Measurements from ENCODE around the gene VWA3B. TPM values are rescaled to one million over a fixed set of nuclear protein-coding genes. Genes with fewer than 3 reads are reported as not detected.

VWA3B gene
- total RNA-seq, 2 experiments from 2014 or later: not detected

- CTCF ChIA-PET: no interaction called here
- ATAC-seq: no peak
- H3K4me3 Mint-ChIP-seq: no peak overlapping the region
- H3K36me3 Mint-ChIP-seq (ENCODE audit: low read depth): no peaks in the 10 kb centered on the region
- DNase-seq: no peak
- no peaks in the 10 kb centered on the region for H3K4me1 Mint-ChIP-seq (ENCODE audit: low read depth)
- peaks cover 12% of the 10 kb centered on the region for H3K27me3 Mint-ChIP-seq (ENCODE audit: low read depth)
- POLR2A ChIA-PET: no interaction called here
- H3K27ac Mint-ChIP-seq: no peak overlapping the region
- no peaks in the 10 kb centered on the region for H3K9me3 Mint-ChIP-seq (ENCODE audit: insufficient read depth)
These were observed 26.7 kb upstream of the VWA3B start for GRCh38 chr2:98060277-98060676.

GRCh38 chr2:98063291-98063854 is 23.6 kb upstream of the VWA3B start:
- no peaks in the 10 kb centered on the region for H3K4me1 Mint-ChIP-seq (ENCODE audit: low read depth)
- peaks cover 14% of the 10 kb centered on the region for H3K27me3 Mint-ChIP-seq (ENCODE audit: low read depth)
- ATAC-seq (no peak), DNase-seq (no peak)
- no peaks in the 10 kb centered on the region for H3K9me3 Mint-ChIP-seq (ENCODE audit: insufficient read depth)
- no peak overlapping the region for H3K4me3 Mint-ChIP-seq
- ChIA-PET CTCF (no interaction called here), POLR2A (no interaction called here)
- H3K36me3 Mint-ChIP-seq (ENCODE audit: low read depth): no peaks in the 10 kb centered on the region
- H3K27ac Mint-ChIP-seq: no peak overlapping the region

DNA sequence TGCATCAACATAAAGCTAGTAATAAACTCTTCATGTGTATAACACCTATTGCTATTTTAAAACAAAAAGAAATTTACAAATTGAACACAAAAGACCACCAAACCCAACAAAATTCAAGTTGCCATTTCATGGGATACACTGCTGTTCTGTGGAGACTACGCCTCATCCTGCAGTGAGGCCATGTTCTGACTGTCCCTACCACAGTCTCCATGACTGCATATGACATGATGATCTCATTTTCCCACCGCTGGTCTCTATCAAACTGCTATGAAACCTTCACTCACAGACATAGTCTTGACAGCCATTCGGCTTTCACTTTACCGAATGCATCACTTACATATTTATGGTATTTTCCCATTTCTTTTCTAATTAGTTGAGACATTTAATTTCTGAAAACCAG is 21.2 kb upstream of the VWA3B start:
- ATAC-seq (no peak), DNase-seq (no peak)
- H3K4me1 Mint-ChIP-seq (ENCODE audit: low read depth): no peaks in the 10 kb centered on the region
- no peaks in the 10 kb centered on the region for H3K9me3 Mint-ChIP-seq (ENCODE audit: insufficient read depth)
- CTCF ChIA-PET: no interaction called here
- POLR2A ChIA-PET: no interaction called here
- no peak overlapping the region for H3K4me3 Mint-ChIP-seq
- H3K36me3 Mint-ChIP-seq (ENCODE audit: low read depth): no peaks in the 10 kb centered on the region
- H3K27me3 Mint-ChIP-seq (ENCODE audit: low read depth): peaks cover 17% of the 10 kb centered on the region
- H3K27ac Mint-ChIP-seq: no peak overlapping the region

DNA sequence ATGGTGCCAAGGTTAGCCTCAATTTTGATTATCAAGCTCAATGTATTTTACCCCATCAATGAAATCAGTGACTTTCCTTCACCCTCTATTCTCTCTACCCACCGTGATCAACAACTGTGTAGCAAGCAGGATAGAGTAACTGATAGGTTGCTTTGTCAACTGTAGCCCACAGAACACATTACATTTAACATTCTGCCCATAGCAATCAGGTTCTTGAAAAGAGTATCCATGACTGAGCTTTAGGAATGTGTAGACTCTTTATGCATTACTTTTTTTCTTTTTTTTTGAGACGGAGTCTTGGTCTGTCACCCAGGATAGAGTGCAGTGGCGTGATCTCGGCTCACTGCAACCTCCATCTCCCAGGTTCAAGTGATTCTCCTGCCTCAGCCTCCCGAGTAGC is 19.8 kb upstream of the VWA3B start:
- CTCF ChIA-PET: no interaction called here
- Mint-ChIP-seq H3K27ac (no peak overlapping the region), H3K4me3 (no peak overlapping the region), H3K9me3 (ENCODE audit: insufficient read depth) (no peaks in the 10 kb centered on the region), H3K4me1 (ENCODE audit: low read depth) (no peaks in the 10 kb centered on the region), H3K27me3 (ENCODE audit: low read depth) (peaks cover 16% of the 10 kb centered on the region), H3K36me3 (ENCODE audit: low read depth) (no peaks in the 10 kb centered on the region)
- DNase-seq (no peak), ATAC-seq (no peak)
- POLR2A ChIA-PET: no interaction called here

DNA sequence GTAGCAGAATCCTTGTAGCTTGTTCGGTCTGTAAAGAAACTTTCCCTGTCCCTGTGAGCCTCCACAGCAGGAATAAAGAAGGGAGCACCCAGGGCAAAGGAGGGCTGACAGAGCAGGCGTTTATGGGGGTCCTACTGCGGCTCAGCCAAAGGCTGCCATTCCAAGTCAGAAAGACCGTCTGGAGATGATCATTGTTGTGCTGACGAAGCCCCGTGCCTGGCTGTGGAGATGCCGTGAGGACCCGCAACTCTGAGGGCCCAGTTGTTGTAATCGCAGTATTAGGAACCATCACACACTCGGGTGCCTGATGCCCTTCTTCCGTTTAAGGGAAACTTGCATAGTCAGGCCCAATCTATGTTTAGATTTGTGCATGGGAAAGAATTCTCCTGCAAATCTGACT is 16.9 kb upstream of the VWA3B start:
- H3K27me3 Mint-ChIP-seq (ENCODE audit: low read depth): peaks cover 10% of the 10 kb centered on the region

DNA sequence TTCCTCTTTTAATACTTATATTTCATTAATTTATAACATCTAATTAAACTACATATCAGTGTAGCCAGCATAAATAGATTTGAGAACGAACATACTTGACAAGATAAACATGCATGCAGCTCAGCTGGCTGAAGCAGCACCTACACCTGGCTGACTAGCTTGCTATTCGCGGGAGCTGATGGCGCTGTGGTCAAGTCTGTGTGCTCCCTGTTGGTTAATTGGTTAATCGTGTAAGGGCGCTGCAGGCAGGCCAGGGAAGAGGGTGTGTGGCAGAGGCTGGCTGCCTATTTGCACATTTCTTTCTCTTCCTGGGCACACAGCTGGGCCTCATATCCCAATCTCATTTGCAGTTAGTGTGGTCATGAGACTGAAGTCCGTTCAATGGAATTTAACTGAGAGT is 14.5 kb upstream of the VWA3B start:
- Mint-ChIP-seq H3K4me3 (no peak overlapping the region), H3K27me3 (ENCODE audit: low read depth) (peaks cover 8% of the 10 kb centered on the region), H3K9me3 (ENCODE audit: insufficient read depth) (peaks cover 5% of the 10 kb centered on the region), H3K27ac (no peak overlapping the region), H3K36me3 (ENCODE audit: low read depth) (no peaks in the 10 kb centered on the region), H3K4me1 (ENCODE audit: low read depth) (no peaks in the 10 kb centered on the region)
- ChIA-PET CTCF (no interaction called here), POLR2A (no interaction called here)
- ATAC-seq (no peak), DNase-seq (no peak)

More for the DNA sequence above, 16.9 kb upstream of the VWA3B start:
- H3K36me3 Mint-ChIP-seq (ENCODE audit: low read depth): no peaks in the 10 kb centered on the region
- ATAC-seq (no peak), DNase-seq (no peak)
- peaks cover 5% of the 10 kb centered on the region for H3K9me3 Mint-ChIP-seq (ENCODE audit: insufficient read depth)
- POLR2A ChIA-PET: no interaction called here
- CTCF ChIA-PET: no interaction called here
- H3K4me3 Mint-ChIP-seq: no peak overlapping the region
- no peak overlapping the region for H3K27ac Mint-ChIP-seq
- no peaks in the 10 kb centered on the region for H3K4me1 Mint-ChIP-seq (ENCODE audit: low read depth)

DNA sequence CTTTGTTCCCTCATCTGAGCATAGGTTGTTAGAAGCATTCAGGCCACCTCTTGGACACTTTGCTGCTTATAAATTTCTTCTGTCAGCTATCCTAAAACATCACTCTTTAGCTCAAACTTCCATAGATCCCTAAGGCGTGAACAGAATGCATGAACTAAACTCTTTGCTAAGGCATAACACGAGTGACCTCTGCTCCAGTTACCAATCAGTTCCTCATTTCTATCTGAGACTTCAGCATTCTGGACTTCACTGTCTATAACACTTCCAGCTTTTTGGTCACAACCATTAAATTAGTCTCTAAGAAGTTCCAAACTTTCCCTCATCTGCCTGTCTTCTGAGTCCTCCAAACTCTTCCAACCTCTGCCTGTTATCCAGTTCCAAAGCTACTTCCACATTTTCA is 8.3 kb upstream of the VWA3B start:
- Mint-ChIP-seq H3K27ac (no peak overlapping the region), H3K9me3 (ENCODE audit: insufficient read depth) (peaks cover 11% of the 10 kb centered on the region), H3K36me3 (ENCODE audit: low read depth) (no peaks in the 10 kb centered on the region), H3K4me3 (no peak overlapping the region), H3K27me3 (ENCODE audit: low read depth) (peaks cover 8% of the 10 kb centered on the region), H3K4me1 (ENCODE audit: low read depth) (peaks cover 17% of the 10 kb centered on the region)
- ChIA-PET POLR2A (no interaction called here), CTCF (no interaction called here)
- ATAC-seq (no peak), DNase-seq (no peak)

GRCh38 chr2:98084151-98084868 is 2.7 kb upstream of the VWA3B start:
- Mint-ChIP-seq H3K9me3 (ENCODE audit: insufficient read depth) (no peaks in the 10 kb centered on the region), H3K27ac (no peak overlapping the region), H3K27me3 (ENCODE audit: low read depth) (peaks cover 26% of the 10 kb centered on the region), H3K36me3 (ENCODE audit: low read depth) (no peaks in the 10 kb centered on the region), H3K4me1 (ENCODE audit: low read depth) (peaks cover 45% of the 10 kb centered on the region), H3K4me3 (no peak overlapping the region)
- ChIA-PET POLR2A (no interaction called here), CTCF (no interaction called here)
- ATAC-seq (no peak), DNase-seq (no peak)

GRCh38 chr2:98084869-98085238 is 2.1 kb upstream of the VWA3B start:
- ChIA-PET POLR2A (no interaction called here), CTCF (no interaction called here)
- DNase-seq (no peak), ATAC-seq (no peak)
- Mint-ChIP-seq H3K4me1 (ENCODE audit: low read depth) (peaks cover 45% of the 10 kb centered on the region), H3K27ac (no peak overlapping the region), H3K4me3 (no peak overlapping the region), H3K9me3 (ENCODE audit: insufficient read depth) (no peaks in the 10 kb centered on the region), H3K36me3 (ENCODE audit: low read depth) (no peaks in the 10 kb centered on the region), H3K27me3 (ENCODE audit: low read depth) (peaks cover 26% of the 10 kb centered on the region)

DNA sequence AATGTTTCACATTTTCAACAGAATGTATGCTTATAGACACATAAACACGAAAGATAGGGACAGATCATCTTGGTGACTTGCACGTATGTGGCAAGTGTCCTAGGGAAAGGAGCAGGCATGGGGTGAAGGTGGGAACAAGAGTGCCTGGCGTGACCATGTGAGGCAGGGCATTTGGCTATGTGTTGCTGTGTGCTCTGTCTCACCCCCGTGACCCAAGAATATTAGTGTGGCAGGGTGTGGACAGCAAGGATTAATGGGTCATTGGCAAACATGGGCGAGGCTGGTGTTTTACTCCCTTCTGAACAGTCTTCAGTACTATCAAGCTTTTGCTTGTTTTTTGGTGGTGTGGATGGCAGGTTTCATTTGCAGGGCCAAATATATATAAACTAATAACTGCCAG is 1.3 kb upstream of the VWA3B start:
- Mint-ChIP-seq H3K4me3 (no peak overlapping the region), H3K9me3 (ENCODE audit: insufficient read depth) (no peaks in the 10 kb centered on the region), H3K36me3 (ENCODE audit: low read depth) (no peaks in the 10 kb centered on the region), H3K27me3 (ENCODE audit: low read depth) (peaks cover 31% of the 10 kb centered on the region), H3K4me1 (ENCODE audit: low read depth) (peaks cover 45% of the 10 kb centered on the region), H3K27ac (no peak overlapping the region)
- ChIA-PET CTCF (no interaction called here), POLR2A (no interaction called here)
- ATAC-seq (no peak), DNase-seq (no peak)

GRCh38 chr2:98087447-98088020 is 567 bp downstream of the VWA3B start:
- Mint-ChIP-seq H3K4me1 (ENCODE audit: low read depth) (peaks cover 35% of the 10 kb centered on the region), H3K27ac (no peak overlapping the region), H3K4me3 (peak overlapping the region; percentile 75), H3K27me3 (ENCODE audit: low read depth) (peaks cover 34% of the 10 kb centered on the region), H3K9me3 (ENCODE audit: insufficient read depth) (no peaks in the 10 kb centered on the region), H3K36me3 (ENCODE audit: low read depth) (no peaks in the 10 kb centered on the region)
- ATAC-seq (no peak), DNase-seq (no peak)
- CTCF ChIA-PET: no interaction called here
- POLR2A ChIA-PET: no interaction called here

GRCh38 chr2:98088261-98088660 is 1.3 kb downstream of the VWA3B start:
- CTCF ChIA-PET: no interaction called here
- Mint-ChIP-seq H3K36me3 (ENCODE audit: low read depth) (no peaks in the 10 kb centered on the region), H3K9me3 (ENCODE audit: insufficient read depth) (no peaks in the 10 kb centered on the region), H3K27ac (no peak overlapping the region), H3K4me3 (no peak overlapping the region), H3K4me1 (ENCODE audit: low read depth) (peaks cover 30% of the 10 kb centered on the region), H3K27me3 (ENCODE audit: low read depth) (peaks cover 32% of the 10 kb centered on the region)
- POLR2A ChIA-PET: no interaction called here
- DNase-seq: no peak
- no peak for ATAC-seq

- ChIA-PET POLR2A (no interaction called here), CTCF (no interaction called here)
- DNase-seq: no peak
- H3K4me1 Mint-ChIP-seq (ENCODE audit: low read depth): peaks cover 25% of the 10 kb centered on the region
- H3K27me3 Mint-ChIP-seq (ENCODE audit: low read depth): peaks cover 30% of the 10 kb centered on the region
- no peak overlapping the region for H3K27ac Mint-ChIP-seq
- ATAC-seq: no peak
- no peaks in the 10 kb centered on the region for H3K36me3 Mint-ChIP-seq (ENCODE audit: low read depth)
- peaks cover 7% of the 10 kb centered on the region for H3K9me3 Mint-ChIP-seq (ENCODE audit: insufficient read depth)
- no peak overlapping the region for H3K4me3 Mint-ChIP-seq
These were observed 3.0 kb downstream of the VWA3B start for GRCh38 chr2:98089941-98090340.
